PFSK-1 (cell line): Measurements from ENCODE around the gene SLC4A8.
A peak's percentile ranks its signal among the peaks of the same experiment; 100 is the strongest.

Experiments used
- FOXP2 ChIP-seq: optimal IDR thresholded peaks from 2 replicates; pipeline ENCODE3; 2011; ENCODE audit warnings: borderline replicate concordance, control low read depth, inconsistent platforms; ENCODE audit not compliant: insufficient read depth; ENCODE audit errors: extremely low read length, extremely low read depth
- POLR2AphosphoS5 ChIP-seq: IDR thresholded peaks from 2 replicates; pipeline ENCODE4 v1.6.1; 2012; ENCODE audit warnings: low read depth, mild to moderate bottlenecking, control low read depth, low read length, moderate library complexity
- REST ChIP-seq, 2 experiments: IDR thresholded peaks; 2 replicates each; pipeline versions ENCODE4 v1.6.1 to v1.8.0; 2011 to 2012; ENCODE audit warnings: low read depth in 2 of 2, low read length in 2 of 2, control low read depth in 1 of 2, inconsistent platforms in 1 of 2, mild to moderate bottlenecking in 1 of 2, moderate library complexity in 1 of 2; ENCODE audit not compliant: insufficient read depth in 1 of 2
- SIN3A ChIP-seq: IDR thresholded peaks from 2 replicates; pipeline ENCODE4 v1.6.1; 2012; ENCODE audit warnings: mild to moderate bottlenecking, low read length, moderate library complexity, borderline replicate concordance; ENCODE audit not compliant: insufficient read depth
- TAF1 ChIP-seq: IDR thresholded peaks from 2 replicates; pipeline ENCODE4 v1.6.1; 2012; ENCODE audit warnings: low read length, control low read depth, borderline replicate concordance; ENCODE audit not compliant: insufficient read depth

GRCh38 chr12:51377099-51377984 lies 47.3 kb upstream of the SLC4A8 start:
- peak in 1 of 2 experiments; percentile 11; a peak in 1 of 4 replicates for TF ChIP-seq REST (IDR thresholded peaks at IDR 0.05; ENCODE audit: insufficient read depth in 1 of 2, low read depth in 2 of 2, low read length in 2 of 2)
- TF ChIP-seq POLR2AphosphoS5, result no peak
- TF ChIP-seq TAF1, result no peak
- TF ChIP-seq SIN3A, result no peak
- no peak for TF ChIP-seq FOXP2
